ENCODE data around the gene CAMSAP2. TPM values are rescaled to one million over a fixed set of nuclear protein-coding genes. Genes with fewer than 3 reads are reported as not detected.

CAMSAP2 gene
- total RNA-seq, 2 donors from 2014 or later: 8.8 to 19.1 TPM

DNA sequence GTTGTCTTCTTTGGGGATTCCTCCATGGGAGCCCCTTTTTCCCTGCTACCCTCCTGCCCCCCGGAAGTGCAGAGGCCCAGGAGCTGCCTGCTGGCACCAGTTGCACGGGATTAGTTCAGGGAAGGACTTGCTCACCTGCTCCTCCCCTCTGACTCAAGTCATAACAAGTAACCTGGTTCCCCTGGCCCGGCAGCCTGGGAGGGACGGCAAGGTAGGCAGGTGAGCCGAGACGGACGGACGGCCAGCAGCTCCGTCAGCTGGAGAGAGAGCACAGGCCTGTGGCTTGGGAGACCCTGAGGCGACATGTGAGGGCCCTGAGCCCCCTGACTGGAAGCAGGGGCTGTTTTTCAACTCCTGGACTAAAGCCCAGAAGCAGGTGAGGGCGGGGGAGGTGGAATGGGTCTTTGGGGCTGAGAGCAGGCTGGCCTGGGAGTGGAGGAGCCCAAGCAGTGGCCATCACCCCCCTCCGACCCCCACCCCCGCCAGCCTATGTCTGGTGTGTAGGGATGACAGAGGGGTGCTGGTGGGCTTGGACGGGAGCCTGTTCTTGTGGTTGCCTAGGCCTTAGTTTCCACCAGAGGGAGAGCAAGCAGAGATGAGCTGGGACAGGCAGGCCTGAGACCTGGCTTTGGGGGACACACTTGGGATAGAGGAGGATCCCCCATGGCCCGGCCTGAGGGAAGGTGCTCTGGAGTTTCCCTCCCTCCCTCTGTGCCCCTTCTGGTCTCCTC, 156.2 kb downstream of the CAMSAP2 start, which contains the start of gene INAVA:
TSS of gene INAVA (plus strand) at position 189 of the 731 bp plus-strand sequence. CDS start 3,501 bp downstream, outside the sequence.
- Histone ChIP-seq H3K9me3 (no peaks in the 10 kb centered on the region), H3K27ac (peak within 1 kb of the TSS; percentile 87 to 96 (median 92)), H3K4me1 (peaks cover 57% of the 10 kb centered on the region), H3K36me3 (replicated peaks in 1 of 2; ENCODE audit: insufficient read depth in 1 of 2, low read depth in 2 of 2) (peaks cover 0 to 6% of the 10 kb centered on the region in 2 donors), H3K4me3 (peak within 1 kb of the TSS; percentile 19 to 24), H3K27me3 (no peaks in the 10 kb centered on the region)
- DNase-seq (peak; percentile 81 to 87 (median 84)), ATAC-seq (peak; percentile 63)
- peak; percentile 84 to 98 (median 95) for TF ChIP-seq POLR2A (IDR thresholded peaks at IDR 0.05)
- TF ChIP-seq, protein P1, sequence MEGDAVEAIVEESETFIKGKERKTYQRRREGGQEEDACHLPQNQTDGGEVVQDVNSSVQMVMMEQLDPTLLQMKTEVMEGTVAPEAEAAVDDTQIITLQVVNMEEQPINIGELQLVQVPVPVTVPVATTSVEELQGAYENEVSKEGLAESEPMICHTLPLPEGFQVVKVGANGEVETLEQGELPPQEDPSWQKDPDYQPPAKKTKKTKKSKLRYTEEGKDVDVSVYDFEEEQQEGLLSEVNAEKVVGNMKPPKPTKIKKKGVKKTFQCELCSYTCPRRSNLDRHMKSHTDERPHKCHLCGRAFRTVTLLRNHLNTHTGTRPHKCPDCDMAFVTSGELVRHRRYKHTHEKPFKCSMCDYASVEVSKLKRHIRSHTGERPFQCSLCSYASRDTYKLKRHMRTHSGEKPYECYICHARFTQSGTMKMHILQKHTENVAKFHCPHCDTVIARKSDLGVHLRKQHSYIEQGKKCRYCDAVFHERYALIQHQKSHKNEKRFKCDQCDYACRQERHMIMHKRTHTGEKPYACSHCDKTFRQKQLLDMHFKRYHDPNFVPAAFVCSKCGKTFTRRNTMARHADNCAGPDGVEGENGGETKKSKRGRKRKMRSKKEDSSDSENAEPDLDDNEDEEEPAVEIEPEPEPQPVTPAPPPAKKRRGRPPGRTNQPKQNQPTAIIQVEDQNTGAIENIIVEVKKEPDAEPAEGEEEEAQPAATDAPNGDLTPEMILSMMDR (IDR thresholded peaks at IDR 0.05): peak in 1 of 7 experiments; percentile 12
- 40 to 42% methylated on average over 10 to 15 of the region's 15 CpGs for WGBS, 2 donors
- intact Hi-C loops (cut with DNase I): no loop called here

DNA sequence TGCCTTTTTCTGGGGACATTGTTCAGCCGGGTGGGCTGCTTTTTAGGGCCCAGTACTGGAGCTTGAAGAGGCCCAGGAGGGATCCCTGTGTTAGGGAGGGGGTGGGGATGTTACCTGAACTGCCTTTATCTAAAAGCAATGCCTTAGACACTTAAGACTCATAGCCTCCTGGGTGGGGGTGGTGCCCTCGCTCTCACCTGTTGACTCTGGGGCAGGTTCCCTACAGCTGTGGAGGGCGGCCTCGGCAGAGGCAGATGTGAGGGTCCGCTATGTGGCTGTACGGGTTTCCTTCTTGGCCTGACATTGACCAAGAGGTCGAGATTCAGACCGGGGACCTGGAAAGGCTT, 156.7 kb downstream of the CAMSAP2 start:
- TF ChIP-seq, protein P1 (IDR thresholded peaks at IDR 0.05): no peak
- TF ChIP-seq POLR2A (IDR thresholded peaks at IDR 0.05): no peak
- no peaks in the 10 kb centered on the region for H3K9me3 ChIP-seq
- intact Hi-C loops (cut with DNase I): no loop called here
- WGBS, 2 donors: 24 to 36% methylated on average over 2 to 8 of the region's 8 CpGs
- peaks cover 0 to 11% of the 10 kb centered on the region in 2 donors for H3K36me3 ChIP-seq (replicated peaks in 1 of 2; ENCODE audit: insufficient read depth in 1 of 2, low read depth in 2 of 2)
- H3K4me1 ChIP-seq: peaks cover 55% of the 10 kb centered on the region
- no peaks in the 10 kb centered on the region for H3K27me3 ChIP-seq
- peak; percentile 40 to 65 (median 48) for DNase-seq
- peak; percentile 6 for ATAC-seq
- peak overlapping the region; percentile 87 to 96 (median 92) for H3K27ac ChIP-seq
- peak overlapping the region; percentile 5 to 24 for H3K4me3 ChIP-seq

DNA sequence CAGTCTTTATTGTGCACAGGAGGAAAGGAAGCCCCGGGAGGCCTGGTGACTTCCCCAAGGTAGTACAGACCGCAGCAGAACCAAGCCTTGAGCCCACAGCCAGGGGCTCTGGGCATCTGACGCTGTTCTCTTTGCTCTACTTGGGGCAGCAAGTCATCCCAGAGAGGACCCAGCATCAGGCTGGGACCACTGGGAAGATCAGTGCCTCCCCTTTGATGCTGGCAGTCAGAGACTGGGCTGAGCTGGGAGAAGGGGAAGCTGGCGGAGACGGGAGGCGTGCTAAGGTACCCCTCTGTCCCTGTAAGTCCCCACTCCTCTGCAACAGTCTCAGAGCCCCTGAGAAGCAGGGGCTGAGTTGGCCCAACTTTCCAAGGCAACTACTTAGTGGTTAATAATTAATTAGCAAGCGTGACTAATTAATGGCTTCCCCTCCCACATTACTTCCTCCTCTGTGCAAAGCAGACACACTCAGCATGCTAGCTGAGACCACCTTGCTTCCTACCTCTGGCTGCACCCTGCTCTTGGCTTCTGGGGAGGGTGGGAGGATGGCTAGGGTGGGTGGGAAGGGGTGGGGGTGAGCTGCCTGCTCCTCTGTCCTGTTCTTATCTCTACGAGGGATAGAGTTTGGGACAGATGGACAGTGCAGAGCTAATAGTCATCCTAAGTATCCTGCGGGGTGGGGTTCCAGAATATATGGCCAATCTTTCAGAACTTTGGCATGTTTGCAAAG, 157.3 kb downstream of the CAMSAP2 start:
- H3K36me3 ChIP-seq (replicated peaks in 1 of 2; ENCODE audit: insufficient read depth in 1 of 2, low read depth in 2 of 2): peaks cover 0 to 11% of the 10 kb centered on the region in 2 donors
- peak in 3 of 4 donors; percentile 30 to 36 (median 35) for DNase-seq
- peaks cover 50% of the 10 kb centered on the region for H3K4me1 ChIP-seq
- H3K9me3 ChIP-seq: no peaks in the 10 kb centered on the region
- 37 to 41% methylated on average over 8 to 9 of the region's 9 CpGs for WGBS, 2 donors
- H3K4me3 ChIP-seq: peak overlapping the region; percentile 5 to 24
- H3K27me3 ChIP-seq: no peaks in the 10 kb centered on the region
- H3K27ac ChIP-seq: peak overlapping the region; percentile 87 to 96 (median 92)
- intact Hi-C loops (cut with DNase I): no loop called here
- peak; percentile 38 for ATAC-seq
- TF ChIP-seq POLR2A (IDR thresholded peaks at IDR 0.05): peak in 1 of 3 donors; percentile 7
- TF ChIP-seq, protein P1 (IDR thresholded peaks at IDR 0.05): no peak

DNA sequence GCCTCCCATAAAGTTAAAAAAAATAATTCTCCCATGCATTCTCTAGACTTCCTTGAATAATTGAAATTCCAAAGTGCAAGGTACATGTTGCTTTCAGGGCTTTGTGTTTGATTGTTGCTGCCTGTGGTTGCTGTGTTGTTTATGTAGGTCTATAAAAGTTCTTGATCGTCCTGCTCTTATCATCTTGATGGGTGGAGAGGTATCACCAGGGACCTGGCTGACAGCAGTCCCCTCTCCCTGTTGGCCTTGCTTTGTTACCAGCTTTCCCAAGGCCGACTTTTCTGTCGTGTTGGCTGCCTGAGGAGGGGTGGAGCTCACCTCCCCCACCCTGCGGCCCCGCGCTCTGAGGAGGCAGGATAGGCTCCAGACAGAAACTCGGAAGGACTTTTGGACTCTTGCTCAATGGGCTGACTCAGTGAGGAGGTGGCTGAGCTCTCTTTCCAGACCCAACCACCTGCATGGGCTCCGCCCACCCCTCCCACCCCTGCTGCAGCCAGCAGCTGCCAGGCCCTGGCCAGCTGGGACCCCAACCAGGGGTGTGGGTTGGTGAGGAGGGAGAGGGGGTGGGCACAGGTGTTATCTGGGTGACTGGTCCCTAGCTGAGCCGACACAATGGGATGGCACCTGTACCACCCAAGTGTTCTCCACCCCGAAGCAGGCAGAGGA, 158.0 kb downstream of the CAMSAP2 start:
- WGBS, 2 donors: 30 to 31% methylated on average over 10 of the region's 10 CpGs
- peak; percentile 88 for ATAC-seq

More for the DNA sequence above, 158.0 kb downstream of the CAMSAP2 start:
- DNase-seq: peak; percentile 88 to 94 (median 92)
- no peaks in the 10 kb centered on the region for H3K27me3 ChIP-seq
- peaks cover 43% of the 10 kb centered on the region for H3K4me1 ChIP-seq
- peak overlapping the region; percentile 87 to 96 (median 92) for H3K27ac ChIP-seq
- H3K4me3 ChIP-seq: no peak overlapping the region
- H3K36me3 ChIP-seq (replicated peaks in 1 of 2; ENCODE audit: insufficient read depth in 1 of 2, low read depth in 2 of 2): peaks cover 0 to 17% of the 10 kb centered on the region in 2 donors
- intact Hi-C loops (cut with DNase I): no loop called here
- TF ChIP-seq POLR2A (IDR thresholded peaks at IDR 0.05): peak; percentile 67 to 88 (median 87)
- TF ChIP-seq, protein P1 (IDR thresholded peaks at IDR 0.05): no peak
- no peaks in the 10 kb centered on the region for H3K9me3 ChIP-seq
